A549 (cell line): Measurements from ENCODE around the gene PLLP. TPM values are rescaled to one million over a fixed set of nuclear protein-coding genes. Genes with fewer than 3 reads are reported as not detected.

ENCODE experiments used
- ATAC-seq, 2 experiments: fragments of 200-7000 bp in 1 of 2; fragments of >200 bp in 1 of 2; cut with Nextera tagmentation in 1 of 2; cut with Tn5 transposase in 1 of 2; 3 replicates each; pipeline versions ENCODE4 v1.8.0 to v1.9.1; 2018 to 2020; ENCODE audit warnings: mild to moderate bottlenecking in 1 of 2, moderate library complexity in 1 of 2
- CTCF ChIA-PET: fragments of 300-600 bp; sonication (Branson Sonifier 250); formaldehyde crosslinking; extraction: SDS; loops from one replicate; lab custom pipeline; 2021; ENCODE audit warnings: antibody characterized with exemption, inconsistent platforms; lab: Yijun Ruan, JAX
- POLR2A ChIA-PET: fragments of 350-600 bp; formaldehyde crosslinking; extraction: SDS; loops from one replicate; lab custom pipeline; 2021; ENCODE audit warnings: antibody characterized with exemption, inconsistent platforms; lab: Yijun Ruan, JAX
- DNase-seq, 2 experiments: peaks; one replicate each; pipeline versions ENCODE4 v3.0.0 to v3.0.0-alpha.2; 2011 to 2016; ENCODE audit warnings: low read depth in 1 of 2, low spot score in 1 of 2
- FAIRE-seq: peaks from 2 replicates; lab custom pipeline; 2011; peaks lifted over from hg19 to GRCh38; lab: Jason Lieb, UNC
- H3K27ac ChIP-seq, 2 experiments: fragments of >200 bp; sonication (Bioruptor Twin); formaldehyde crosslinking; 3 replicates each; pipeline ENCODE4 v1.5.1; 2016 to 2017
- H3K4me1 ChIP-seq: fragments of >200 bp; sonication (Bioruptor Twin); formaldehyde crosslinking; 3 replicates; pipeline ENCODE4 v1.6.1; 2016
- H3K4me2 ChIP-seq: fragments of >200 bp; sonication (Bioruptor Twin); formaldehyde crosslinking; 3 replicates; pipeline ENCODE4 v1.6.1; 2016
- H3K4me3 ChIP-seq: fragments of >200 bp; sonication (Bioruptor Twin); formaldehyde crosslinking; 3 replicates; pipeline ENCODE4 v1.5.1; 2016
- H3K9me3 ChIP-seq: fragments of >200 bp; sonication (Bioruptor Twin); formaldehyde crosslinking; 3 replicates; pipeline ENCODE4 v1.6.1; 2016
- CBX2 ChIP-seq: fragments of 200-600 bp; sonication (generic); IDR thresholded peaks from 2 replicates; pipeline ENCODE4 v1.6.1; 2016; ENCODE audit warnings: low read depth, mild to moderate bottlenecking, borderline replicate concordance
- FOSB ChIP-seq: fragments of 250-450 bp; sonication (Bioruptor Pico); IDR thresholded peaks from 2 replicates; pipeline ENCODE4 v1.5.0; 2020; ENCODE audit warnings: mild to moderate bottlenecking, moderate library complexity
- HDAC2 ChIP-seq: fragments of 200-600 bp; sonication (generic); IDR thresholded peaks from 2 replicates; pipeline ENCODE4 v1.6.1; 2016
- HEYL ChIP-seq: fragments of 250-450 bp; sonication (Bioruptor Pico); IDR thresholded peaks from 2 replicates; pipeline ENCODE4 v1.8.0; 2021; ENCODE audit warnings: mild to moderate bottlenecking, moderate library complexity
- HOXA7 ChIP-seq: fragments of 250-450 bp; sonication (Bioruptor Pico); IDR thresholded peaks from 2 replicates; pipeline ENCODE4 v1.5.0; 2020; ENCODE audit warnings: mild to moderate bottlenecking, moderate library complexity
- HOXB13 ChIP-seq: fragments of 250-450 bp; sonication (Bioruptor Pico); IDR thresholded peaks from 2 replicates; pipeline ENCODE4 v1.5.0; 2020; ENCODE audit warnings: low read depth, mild to moderate bottlenecking, moderate library complexity
- HOXB5 ChIP-seq: fragments of 250-450 bp; sonication (Bioruptor Pico); IDR thresholded peaks from 2 replicates; pipeline ENCODE4 v1.5.0; 2020; ENCODE audit warnings: mild to moderate bottlenecking, moderate library complexity
- JUNB ChIP-seq: fragments of >200 bp; sonication (Bioruptor Twin); formaldehyde crosslinking; IDR thresholded peaks from 2 replicates; pipeline ENCODE4 v1.6.1; 2016
- MAZ ChIP-seq: fragments of 150-350 bp; IDR thresholded peaks from 2 replicates; pipeline ENCODE4 v1.6.1; 2014; ENCODE audit warnings: antibody characterized with exemption, low read depth, low read length, borderline replicate concordance
- NPAS2 ChIP-seq: fragments of 250-450 bp; sonication (Bioruptor Pico); IDR thresholded peaks from 2 replicates; pipeline ENCODE4 v1.8.0; 2022; ENCODE audit warnings: mild to moderate bottlenecking, moderate library complexity, borderline replicate concordance
- NR3C1 ChIP-seq: fragments of >200 bp; sonication (Bioruptor Twin); formaldehyde crosslinking; IDR thresholded peaks from 3 replicates; pipeline ENCODE4 v1.6.1; 2017
- POLR2AphosphoS2 ChIP-seq: conservative IDR thresholded peaks from 2 replicates; pipeline ENCODE4 v1.6.1; 2012; ENCODE audit warnings: low read length, improper control_type of control experiment, inconsistent platforms
- RAD21 ChIP-seq, 2 experiments: fragments of >200 bp in 1 of 2; sonication (Bioruptor Twin) in 1 of 2; formaldehyde crosslinking in 1 of 2; IDR thresholded peaks in 1 of 2; conservative IDR thresholded peaks in 1 of 2; 2 replicates in 1 of 2; 3 replicates in 1 of 2; pipeline ENCODE4 v1.6.1; 2012 to 2018; ENCODE audit warnings: inconsistent platforms in 1 of 2
- RCOR1 ChIP-seq: fragments of 150-350 bp; IDR thresholded peaks from 2 replicates; pipeline ENCODE4 v1.6.1; 2014; ENCODE audit warnings: antibody characterized with exemption, low read length, low read depth
- RFX5 ChIP-seq: fragments of 450-650 bp; IDR thresholded peaks from 2 replicates; pipeline ENCODE4 v1.7.1; 2014; ENCODE audit warnings: antibody characterized with exemption, mild to moderate bottlenecking, moderate library complexity
- RNF2 ChIP-seq: fragments of 200-600 bp; sonication (generic); IDR thresholded peaks from 2 replicates; pipeline ENCODE4 v1.6.1; 2016; ENCODE audit warnings: low read depth, mild to moderate bottlenecking, antibody characterized with exemption, moderate library complexity, borderline replicate concordance
- ZNF302 ChIP-seq: fragments of 250-450 bp; sonication (Bioruptor Pico); IDR thresholded peaks from 2 replicates; pipeline ENCODE4 v1.9.0; 2021; ENCODE audit warnings: inconsistent platforms, mild to moderate bottlenecking, moderate library complexity
- WGBS: methylation state at CpG from one replicate; pipeline ENCODE4 v1.1.6; 2017; ENCODE audit errors: missing lambda C conversion rate; 5-methylcytosine and 5-hydroxymethylcytosine counted together
- polyA plus RNA-seq, 4 experiments: library from polyadenylated mRNA; depleted of rRNA in 3 of 4; stranded (reverse); fragments of >200 nt; fragmentation: RNase III in 1 of 4; extraction: RNeasy Plus Mini Kit Qiagen cat#74134 plus additional on column Dnase treatment in 1 of 4; gene quantifications; 2 replicates in 3 of 4; 3 replicates in 1 of 4; pipeline ENCODE4 v1.2.3, GENCODE V29; 2011 to 2017
- TF ChIP-seq, protein P1 (sequence below): fragments of 150-350 bp; IDR thresholded peaks from 2 replicates; pipeline ENCODE4 v1.6.1; 2014; ENCODE audit warnings: low read depth, mild to moderate bottlenecking, low read length
- TF ChIP-seq, protein P2 (sequence below): IDR thresholded peaks from 2 replicates; pipeline ENCODE4 v1.6.1; 2012; ENCODE audit warnings: low read depth, borderline replicate concordance
- TF ChIP-seq, protein P3 (sequence below): fragments of >200 bp; sonication (Bioruptor Twin); formaldehyde crosslinking; IDR thresholded peaks from 3 replicates; pipeline ENCODE4 v1.6.1; 2016
- TF ChIP-seq, protein P4 (sequence below): IDR thresholded peaks from 2 replicates; pipeline ENCODE4 v1.6.1; 2012
- TF ChIP-seq, protein P5 (sequence below): fragments of 200-600 bp; sonication (generic); IDR thresholded peaks from 2 replicates; pipeline ENCODE4 v1.6.1; 2016; ENCODE audit warnings: antibody characterized with exemption, mild to moderate bottlenecking, moderate library complexity

The PLLP gene
- polyA plus RNA-seq, 2 of the 4 experiments (the other 2 are of a cell fraction) = 1.8 to 3.3 TPM

DNA sequence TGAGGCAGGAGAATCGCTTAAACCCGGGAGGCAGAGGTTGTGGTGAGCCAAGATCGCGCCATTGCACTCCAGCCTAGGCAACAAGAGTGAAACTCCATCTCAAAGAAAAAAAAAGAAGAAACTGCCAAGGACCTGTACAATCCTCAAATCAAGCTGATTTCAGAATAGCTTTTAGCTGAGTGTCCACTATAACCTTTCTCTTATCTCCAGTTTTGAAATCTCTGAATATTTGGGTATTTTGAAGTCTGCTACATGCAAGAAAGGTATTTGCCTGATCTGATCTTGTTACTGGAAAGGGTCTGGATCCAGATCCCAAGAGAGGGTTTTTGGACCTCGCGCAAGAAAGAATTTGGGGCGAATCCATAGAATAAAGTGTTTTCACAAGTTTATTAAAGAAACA is 58.5 kb downstream of the PLLP start:
- no peak for FAIRE-seq
- Histone ChIP-seq H3K4me2 (no peak overlapping the region), H3K4me3 (no peak overlapping the region), H3K4me1 (no peaks in the 10 kb centered on the region), H3K27ac (no peak overlapping the region), H3K9me3 (peaks cover 2% of the 10 kb centered on the region; the same call in 1 of the 3 replicates)
- DNase-seq = no peak
- over 99% methylated on average over 7 of the region's 7 CpGs for WGBS
- ChIA-PET POLR2A (no interaction called here), CTCF (no interaction called here)
- TF ChIP-seq ZNF302 = no peak
- TF ChIP-seq, protein P1, sequence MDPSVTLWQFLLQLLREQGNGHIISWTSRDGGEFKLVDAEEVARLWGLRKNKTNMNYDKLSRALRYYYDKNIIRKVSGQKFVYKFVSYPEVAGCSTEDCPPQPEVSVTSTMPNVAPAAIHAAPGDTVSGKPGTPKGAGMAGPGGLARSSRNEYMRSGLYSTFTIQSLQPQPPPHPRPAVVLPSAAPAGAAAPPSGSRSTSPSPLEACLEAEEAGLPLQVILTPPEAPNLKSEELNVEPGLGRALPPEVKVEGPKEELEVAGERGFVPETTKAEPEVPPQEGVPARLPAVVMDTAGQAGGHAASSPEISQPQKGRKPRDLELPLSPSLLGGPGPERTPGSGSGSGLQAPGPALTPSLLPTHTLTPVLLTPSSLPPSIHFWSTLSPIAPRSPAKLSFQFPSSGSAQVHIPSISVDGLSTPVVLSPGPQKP = no peak
- no peak for TF ChIP-seq CBX2
- no peak for TF ChIP-seq NPAS2 (CRISPR knock-in tag)
- TF ChIP-seq FOSB (CRISPR knock-in tag) = no peak
- no peak for TF ChIP-seq RCOR1
- ATAC-seq = no peak

DNA sequence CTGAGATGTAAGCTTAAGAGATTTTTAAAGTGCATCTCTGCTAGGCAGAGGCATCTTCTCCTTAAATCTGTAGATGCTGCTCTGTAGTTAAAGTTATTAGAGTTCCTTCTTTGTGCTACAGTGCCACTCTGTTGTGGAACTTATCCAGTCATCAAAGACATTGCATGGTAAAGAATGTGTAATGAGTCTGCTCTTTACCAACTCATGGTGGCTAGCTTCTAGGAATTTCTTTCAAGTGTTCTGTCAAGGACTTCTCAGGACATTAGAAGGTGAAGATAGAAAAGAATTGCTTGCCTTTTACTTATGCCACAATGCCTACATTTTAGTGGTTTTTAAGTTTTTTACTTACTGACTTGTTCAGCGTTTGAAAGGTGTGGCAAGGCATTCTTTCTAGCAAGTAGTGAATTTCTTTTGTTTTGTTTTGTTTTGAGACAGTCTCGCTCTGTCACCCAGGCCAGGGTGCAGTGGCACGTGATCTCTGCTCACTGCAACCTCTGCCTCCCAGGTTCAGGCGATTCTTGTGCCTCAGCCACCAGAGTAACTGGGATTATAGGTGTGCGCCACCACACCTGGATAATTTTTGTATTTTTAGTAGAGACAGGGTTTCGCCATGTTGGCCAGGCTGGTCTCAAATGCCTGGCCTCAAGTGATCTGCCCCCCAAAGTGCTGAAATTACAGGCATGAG is 59.7 kb downstream of the PLLP start:
- H3K27ac ChIP-seq = no peak overlapping the region
- TF ChIP-seq, protein P2, sequence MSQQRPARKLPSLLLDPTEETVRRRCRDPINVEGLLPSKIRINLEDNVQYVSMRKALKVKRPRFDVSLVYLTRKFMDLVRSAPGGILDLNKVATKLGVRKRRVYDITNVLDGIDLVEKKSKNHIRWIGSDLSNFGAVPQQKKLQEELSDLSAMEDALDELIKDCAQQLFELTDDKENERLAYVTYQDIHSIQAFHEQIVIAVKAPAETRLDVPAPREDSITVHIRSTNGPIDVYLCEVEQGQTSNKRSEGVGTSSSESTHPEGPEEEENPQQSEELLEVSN = no peak
- TF ChIP-seq HEYL (CRISPR knock-in tag) (no peak), HDAC2 (no peak), HOXB13 (no peak), MAZ (no peak), HOXA7 (CRISPR knock-in tag) (no peak), RAD21 (conservative IDR thresholded peaks at IDR 0.05 in 1 of 2, IDR thresholded peaks at IDR 0.05 in 1 of 2) (no peak), JUNB (no peak), NPAS2 (CRISPR knock-in tag) (no peak), HOXB5 (CRISPR knock-in tag) (no peak), RNF2 (no peak), RFX5 (no peak), NR3C1 (no peak), POLR2AphosphoS2 (no peak)
- TF ChIP-seq, protein P3, sequence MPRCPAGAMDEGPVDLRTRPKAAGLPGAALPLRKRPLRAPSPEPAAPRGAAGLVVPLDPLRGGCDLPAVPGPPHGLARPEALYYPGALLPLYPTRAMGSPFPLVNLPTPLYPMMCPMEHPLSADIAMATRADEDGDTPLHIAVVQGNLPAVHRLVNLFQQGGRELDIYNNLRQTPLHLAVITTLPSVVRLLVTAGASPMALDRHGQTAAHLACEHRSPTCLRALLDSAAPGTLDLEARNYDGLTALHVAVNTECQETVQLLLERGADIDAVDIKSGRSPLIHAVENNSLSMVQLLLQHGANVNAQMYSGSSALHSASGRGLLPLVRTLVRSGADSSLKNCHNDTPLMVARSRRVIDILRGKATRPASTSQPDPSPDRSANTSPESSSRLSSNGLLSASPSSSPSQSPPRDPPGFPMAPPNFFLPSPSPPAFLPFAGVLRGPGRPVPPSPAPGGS = no peak
- TF ChIP-seq, protein P4, sequence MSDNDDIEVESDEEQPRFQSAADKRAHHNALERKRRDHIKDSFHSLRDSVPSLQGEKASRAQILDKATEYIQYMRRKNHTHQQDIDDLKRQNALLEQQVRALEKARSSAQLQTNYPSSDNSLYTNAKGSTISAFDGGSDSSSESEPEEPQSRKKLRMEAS = no peak
- TF ChIP-seq, protein P1 = no peak
- TF ChIP-seq, protein P5, sequence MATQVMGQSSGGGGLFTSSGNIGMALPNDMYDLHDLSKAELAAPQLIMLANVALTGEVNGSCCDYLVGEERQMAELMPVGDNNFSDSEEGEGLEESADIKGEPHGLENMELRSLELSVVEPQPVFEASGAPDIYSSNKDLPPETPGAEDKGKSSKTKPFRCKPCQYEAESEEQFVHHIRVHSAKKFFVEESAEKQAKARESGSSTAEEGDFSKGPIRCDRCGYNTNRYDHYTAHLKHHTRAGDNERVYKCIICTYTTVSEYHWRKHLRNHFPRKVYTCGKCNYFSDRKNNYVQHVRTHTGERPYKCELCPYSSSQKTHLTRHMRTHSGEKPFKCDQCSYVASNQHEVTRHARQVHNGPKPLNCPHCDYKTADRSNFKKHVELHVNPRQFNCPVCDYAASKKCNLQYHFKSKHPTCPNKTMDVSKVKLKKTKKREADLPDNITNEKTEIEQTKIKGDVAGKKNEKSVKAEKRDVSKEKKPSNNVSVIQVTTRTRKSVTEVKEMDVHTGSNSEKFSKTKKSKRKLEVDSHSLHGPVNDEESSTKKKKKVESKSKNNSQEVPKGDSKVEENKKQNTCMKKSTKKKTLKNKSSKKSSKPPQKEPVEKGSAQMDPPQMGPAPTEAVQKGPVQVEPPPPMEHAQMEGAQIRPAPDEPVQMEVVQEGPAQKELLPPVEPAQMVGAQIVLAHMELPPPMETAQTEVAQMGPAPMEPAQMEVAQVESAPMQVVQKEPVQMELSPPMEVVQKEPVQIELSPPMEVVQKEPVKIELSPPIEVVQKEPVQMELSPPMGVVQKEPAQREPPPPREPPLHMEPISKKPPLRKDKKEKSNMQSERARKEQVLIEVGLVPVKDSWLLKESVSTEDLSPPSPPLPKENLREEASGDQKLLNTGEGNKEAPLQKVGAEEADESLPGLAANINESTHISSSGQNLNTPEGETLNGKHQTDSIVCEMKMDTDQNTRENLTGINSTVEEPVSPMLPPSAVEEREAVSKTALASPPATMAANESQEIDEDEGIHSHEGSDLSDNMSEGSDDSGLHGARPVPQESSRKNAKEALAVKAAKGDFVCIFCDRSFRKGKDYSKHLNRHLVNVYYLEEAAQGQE = no peak
- H3K4me2 ChIP-seq = no peak overlapping the region
- peaks cover 10% of the 10 kb centered on the region; the same call in 2 of the 3 replicates for H3K9me3 ChIP-seq
- FAIRE-seq = no peak
- ATAC-seq = no peak
- no peak overlapping the region for H3K4me3 ChIP-seq
- 82% methylated on average over 6 of the region's 6 CpGs for WGBS
- no peaks in the 10 kb centered on the region for H3K4me1 ChIP-seq
- ChIA-PET POLR2A (no interaction called here), CTCF (interaction anchor here (2.1 kb wide), 1 partner anchor 29 kb away, joined by 7 read pairs; no protein-coding TSS in a partner anchor)
- no peak for DNase-seq
